GM12878 (cell line): ENCODE measurements around the gene TIMM17B. TPM values are rescaled to one million over a fixed set of nuclear protein-coding genes. Genes with fewer than 3 reads are reported as not detected.

Source experiments
- BMI1 ChIP-seq: fragments of 450-650 bp; IDR thresholded peaks from 2 replicates; pipeline ENCODE4 v1.6.1; 2016; ENCODE audit warnings: mild to moderate bottlenecking, moderate library complexity, borderline replicate concordance
- CBFB ChIP-seq: IDR thresholded peaks from 2 replicates; pipeline ENCODE4 v1.6.1; 2016; ENCODE audit warnings: antibody characterized with exemption, low read depth
- CEBPZ ChIP-seq: fragments of 150-350 bp; IDR thresholded peaks from 2 replicates; pipeline ENCODE4 v1.6.1; 2016; ENCODE audit warnings: low read depth, low read length
- DPF2 ChIP-seq: fragments of 450-650 bp; IDR thresholded peaks from 2 replicates; pipeline ENCODE4 v1.6.1; 2017; ENCODE audit warnings: mild to moderate bottlenecking
- ETV6 ChIP-seq, 2 experiments: fragments of 450-650 bp in 1 of 2; IDR thresholded peaks in 1 of 2; conservative IDR thresholded peaks in 1 of 2; 2 replicates each; pipeline ENCODE4 v1.6.1; 2014; ENCODE audit warnings: antibody characterized with exemption in 1 of 2, borderline replicate concordance in 1 of 2, low read depth in 1 of 2, mild to moderate bottlenecking in 1 of 2, moderate library complexity in 1 of 2
- FOS ChIP-seq: IDR thresholded peaks from 3 replicates; pipeline ENCODE4 v1.6.1; 2011; ENCODE audit warnings: borderline replicate concordance; ENCODE audit not compliant: insufficient read length; ENCODE audit errors: extremely low read depth
- FOXM1 ChIP-seq: IDR thresholded peaks from 2 replicates; pipeline ENCODE4 v1.6.1; 2012; ENCODE audit warnings: low read depth, mild to moderate bottlenecking, inconsistent platforms, low read length, moderate library complexity
- HDAC2 ChIP-seq: fragments of 200-600 bp; sonication (generic); IDR thresholded peaks from 2 replicates; pipeline ENCODE4 v1.6.1; 2017
- HDGF ChIP-seq: fragments of 450-650 bp; IDR thresholded peaks from 2 replicates; pipeline ENCODE4 v1.6.1; 2016; ENCODE audit warnings: antibody characterized with exemption
- JUND ChIP-seq: IDR thresholded peaks from 2 replicates; pipeline ENCODE4 v1.6.1; 2012; ENCODE audit warnings: low read depth, mild to moderate bottlenecking, low read length, improper control_type of control experiment, moderate library complexity
- MEF2B ChIP-seq: fragments of 450-650 bp; IDR thresholded peaks from 2 replicates; pipeline ENCODE4 v1.6.1; 2018; ENCODE audit warnings: mild to moderate bottlenecking, moderate library complexity; ENCODE audit not compliant: partially characterized antibody, poor library complexity, severe bottlenecking
- NFXL1 ChIP-seq: fragments of 450-650 bp; IDR thresholded peaks from 2 replicates; pipeline ENCODE4 v1.6.1; 2017; ENCODE audit warnings: antibody characterized with exemption, mild to moderate bottlenecking, borderline replicate concordance
- NFYA ChIP-seq: IDR thresholded peaks from 2 replicates; pipeline ENCODE4 v1.6.1; 2011; ENCODE audit warnings: low read depth, mild to moderate bottlenecking, low read length, improper control_type of control experiment, borderline replicate concordance
- NRF1 ChIP-seq: conservative IDR thresholded peaks from 2 replicates; pipeline ENCODE4 v1.6.1; 2011; ENCODE audit warnings: mild to moderate bottlenecking, low read depth, low read length, improper control_type of control experiment
- PML ChIP-seq: IDR thresholded peaks from 2 replicates; pipeline ENCODE4 v1.6.1; 2012; ENCODE audit warnings: low read length, inconsistent platforms
- SPI1 ChIP-seq: IDR thresholded peaks from 2 replicates; pipeline ENCODE4 v1.6.1; 2011; ENCODE audit warnings: low read depth, mild to moderate bottlenecking, low read length, moderate library complexity, borderline replicate concordance; ENCODE audit not compliant: insufficient read depth
- SRF ChIP-seq, 2 experiments: IDR thresholded peaks; 2 replicates each; pipeline ENCODE4 v1.6.1; 2011; ENCODE audit warnings: low read depth in 2 of 2, low read length in 2 of 2, mild to moderate bottlenecking in 1 of 2, moderate library complexity in 1 of 2
- STAT3 ChIP-seq: IDR thresholded peaks from 2 replicates; pipeline ENCODE4 v1.6.1; 2011; ENCODE audit warnings: low read depth, low read length, improper control_type of control experiment
- TCF12 ChIP-seq: IDR thresholded peaks from 2 replicates; pipeline ENCODE4 v1.6.1; 2011; ENCODE audit warnings: low read depth, mild to moderate bottlenecking, low read length
- YY1 ChIP-seq: IDR thresholded peaks from 2 replicates; pipeline ENCODE4 v1.6.1; 2011; ENCODE audit warnings: low read depth, mild to moderate bottlenecking, low read length
- ZNF274 ChIP-seq: IDR thresholded peaks from one replicate; pipeline ENCODE4 v1.8.0; 2011; ENCODE audit not compliant: insufficient read length, insufficient read depth
- ZNF384 ChIP-seq: IDR thresholded peaks from 2 replicates; pipeline ENCODE4 v1.6.1; 2012; ENCODE audit warnings: low read depth, mild to moderate bottlenecking, low read length, improper control_type of control experiment, borderline replicate concordance
- ZZZ3 ChIP-seq: IDR thresholded peaks from 2 replicates; pipeline ENCODE4 v1.6.1; 2011; ENCODE audit warnings: low read depth; ENCODE audit not compliant: control insufficient read depth, insufficient read length
- polyA plus RNA-seq, 11 experiments: library from polyadenylated mRNA; depleted of rRNA in 4 of 11; unstranded in 6 of 11; stranded (reverse) in 5 of 11; fragments of >200 nt; fragmentation: Nextera tagmentation in 4 of 11; fragmentation: Illumina TruSeq in 1 of 11; extraction: Ambion mirVana in 4 of 11; extraction: Trizol in 1 of 11; gene quantifications; 1 replicate in 1 of 11; 2 replicates in 10 of 11; pipeline versions ENCODE4 v1.2.1 to v1.2.3, GENCODE V29; 2011 to 2016; ENCODE audit warnings: inconsistent platforms in 2 of 11, missing spikeins in 2 of 11, low read depth in 1 of 11
- total RNA-seq, 4 experiments: library from RNA; depleted of rRNA in 3 of 4; stranded (reverse); fragments of >200 nt in 3 of 4; fragmentation: Illumina TruSeq in 1 of 4; extraction: Trizol in 1 of 4; gene quantifications; 2 replicates each; pipeline versions ENCODE4 v1.2.1 to v1.2.3, GENCODE V29; 2013 to 2021
- TF ChIP-seq, protein P1 (sequence below): fragments of 450-650 bp; IDR thresholded peaks from 2 replicates; pipeline ENCODE4 v1.6.1; 2014; ENCODE audit warnings: mild to moderate bottlenecking

The TIMM17B gene
- total and polyA plus RNA-seq, 10 of the 15 experiments (the other 5 are each of a cell fraction or from before 2014, with no cell fraction given) = 4.5 to 88.7 (median 47.5) TPM

- TF ChIP-seq ZZZ3 (no peak), HDAC2 (no peak), CEBPZ (no peak), HDGF (no peak), NFXL1 (no peak), PML (peak; percentile 84; the same call in 1 of the 2 replicates), ETV6 (conservative IDR thresholded peaks at IDR 0.05 in 1 of 2, IDR thresholded peaks at IDR 0.05 in 1 of 2; ENCODE audit: borderline replicate concordance in 1 of 2, low read depth in 1 of 2) (no peak), BMI1 (no peak), FOXM1 (no peak), TCF12 (no peak), FOS (peak; percentile 31), STAT3 (no peak), YY1 (peak; percentile 76), ZNF274 (no peak), JUND (peak; percentile 95), SPI1 (peak; percentile 29; the same call in 1 of the 2 replicates), NRF1 (no peak), NFYA (no peak), CBFB (no peak), ZNF384 (no peak), MEF2B (no peak), DPF2 (no peak), SRF (IDR thresholded peaks at IDR 0.05; ENCODE audit: low read depth in 2 of 2, low read length in 2 of 2) (peak in 1 of 2 experiments; percentile 73; a peak in 1 of 4 replicates)
- TF ChIP-seq, protein P1, sequence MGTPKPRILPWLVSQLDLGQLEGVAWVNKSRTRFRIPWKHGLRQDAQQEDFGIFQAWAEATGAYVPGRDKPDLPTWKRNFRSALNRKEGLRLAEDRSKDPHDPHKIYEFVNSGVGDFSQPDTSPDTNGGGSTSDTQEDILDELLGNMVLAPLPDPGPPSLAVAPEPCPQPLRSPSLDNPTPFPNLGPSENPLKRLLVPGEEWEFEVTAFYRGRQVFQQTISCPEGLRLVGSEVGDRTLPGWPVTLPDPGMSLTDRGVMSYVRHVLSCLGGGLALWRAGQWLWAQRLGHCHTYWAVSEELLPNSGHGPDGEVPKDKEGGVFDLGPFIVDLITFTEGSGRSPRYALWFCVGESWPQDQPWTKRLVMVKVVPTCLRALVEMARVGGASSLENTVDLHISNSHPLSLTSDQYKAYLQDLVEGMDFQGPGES = 0 out of 2 replicates have a peak, but pooled peaks have one; percentile 39
Measured at GRCh38 chrX:48897625-48898306, at the start of gene TIMM17B, which contains the start of gene PQBP1 (continued).
